ENCODE measurements around the gene OR1B1.
"Not testable (repeated sequence)": the region's sequence is repeated elsewhere in the genome, so short reads cannot be mapped to it uniquely, and the experiment has no call there.

Gene OR1B1

GRCh38 chr9:122657527-122657926 is at the start of gene OR1B1:
Gene OR1B1 (minus strand): TSS chr9:122657627.
- DNase-seq (ENCODE audit: low read depth in 2 of 2) = no peak

DNA sequence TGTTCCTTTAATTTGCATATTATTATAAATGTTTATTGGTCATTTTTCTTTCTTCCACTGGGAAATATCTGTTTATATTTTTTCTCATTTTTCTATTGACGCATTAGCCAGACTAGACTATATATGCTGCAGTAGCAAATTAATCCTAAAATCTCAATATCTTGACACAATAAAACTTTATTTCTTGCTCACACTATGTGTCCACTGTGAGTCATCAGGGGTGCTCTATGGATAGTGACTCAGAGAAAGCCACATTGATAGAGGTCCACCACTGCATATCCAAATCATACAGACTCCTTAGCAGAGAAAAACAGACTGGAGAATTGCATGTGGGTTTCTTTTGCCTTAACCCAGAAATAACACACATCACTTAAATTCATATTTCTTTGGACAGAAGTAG is 38.3 kb upstream of the OR1B1 start:
- no peak for DNase-seq (ENCODE audit: low read depth in 2 of 2)

GRCh38 chr9:122684851-122685250 is 27.4 kb upstream of the OR1B1 start:
- no peak for DNase-seq (ENCODE audit: low read depth in 2 of 2)

DNA sequence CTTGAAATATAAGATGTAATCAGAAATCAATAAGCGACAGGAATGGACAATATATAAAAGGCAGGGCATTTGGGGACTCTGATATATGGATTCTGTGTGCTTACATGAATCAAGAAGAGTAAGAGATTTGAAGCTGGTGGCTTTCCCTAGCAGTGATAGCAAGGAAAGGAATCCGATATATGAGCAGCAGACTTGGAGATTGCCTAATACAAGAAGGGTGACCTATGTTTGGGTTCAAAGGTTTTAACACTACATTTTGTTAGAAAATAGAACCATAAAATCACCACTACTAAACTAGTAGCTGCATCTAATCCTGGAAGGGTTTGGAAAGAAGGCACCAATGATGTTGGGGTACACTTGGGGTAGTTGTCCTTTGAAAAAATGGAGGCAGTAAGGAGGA is 15.1 kb upstream of the OR1B1 start:
- no peak for DNase-seq (ENCODE audit: low read depth in 2 of 2)

DNA sequence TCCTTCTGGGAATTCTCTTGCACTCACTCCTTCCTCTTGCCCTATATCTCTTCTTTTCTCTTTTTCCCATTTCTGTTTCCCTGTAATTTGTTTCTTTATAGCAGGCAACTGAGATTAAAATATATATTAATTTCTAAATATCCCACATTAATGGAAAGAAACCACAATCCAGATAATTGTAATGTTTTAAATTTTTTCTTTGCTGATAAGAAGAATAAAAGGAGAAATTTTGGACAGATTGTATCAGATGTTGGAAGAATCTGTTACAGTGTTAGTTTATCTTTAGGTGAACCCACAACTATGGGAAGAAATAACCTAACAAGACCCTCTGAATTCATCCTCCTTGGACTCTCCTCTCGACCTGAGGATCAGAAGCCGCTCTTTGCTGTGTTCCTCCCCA is 4.0 kb upstream of the OR1B1 start, which contains the start of gene OR1L1:
Gene OR1L1 (plus strand): TSS at position 301 of the 400 bp plus-strand sequence. CDS start 0 bp downstream, at position 301.
- DNase-seq (ENCODE audit: low read depth in 2 of 2) = no peak

GRCh38 chr9:122656378-122656777 is 1.0 kb downstream of the OR1B1 start:
- no peak for DNase-seq (ENCODE audit: low read depth in 2 of 2)

DNA sequence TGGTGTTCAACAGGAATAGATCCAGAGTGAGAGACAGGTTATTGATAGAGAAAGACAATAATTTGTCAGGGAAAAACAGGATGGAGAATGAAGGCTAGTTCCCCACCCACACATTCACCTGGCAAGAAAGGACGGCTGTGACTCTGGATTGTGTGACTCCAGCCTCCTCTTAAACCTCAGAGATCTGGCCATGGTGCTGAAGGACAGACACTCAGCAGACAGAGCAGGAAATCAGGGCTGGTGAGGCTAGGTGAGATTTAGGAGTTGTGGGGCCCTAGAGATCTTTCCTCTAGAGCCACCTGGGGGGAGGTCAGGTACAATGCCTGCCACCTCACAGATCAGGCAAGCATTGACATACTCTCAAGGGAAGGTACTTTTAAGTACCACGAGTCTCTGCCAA is 15.2 kb downstream of the OR1B1 start:
- DNase-seq (ENCODE audit: low read depth in 2 of 2) = no peak

DNA sequence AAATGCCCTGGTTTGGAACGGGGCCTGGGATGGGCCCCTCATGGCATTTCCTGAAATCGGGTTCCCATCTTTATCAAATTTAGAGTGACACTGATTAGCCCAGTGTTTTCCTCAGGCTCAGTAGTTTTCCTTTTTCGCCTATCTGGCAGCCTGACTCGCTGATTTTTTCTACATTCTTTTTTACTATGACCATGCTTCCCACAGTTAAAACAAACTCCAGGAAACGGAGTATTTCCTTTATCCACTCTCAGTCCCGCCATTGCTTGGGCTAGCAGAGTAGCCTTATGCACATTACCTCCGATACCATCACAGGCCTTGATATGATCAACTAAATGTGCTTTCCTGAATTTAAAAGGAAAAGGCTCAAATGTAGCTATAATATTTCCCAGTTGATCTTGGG is 37.4 kb downstream of the OR1B1 start:
- DNase-seq (ENCODE audit: low read depth in 2 of 2) = no peak

DNA sequence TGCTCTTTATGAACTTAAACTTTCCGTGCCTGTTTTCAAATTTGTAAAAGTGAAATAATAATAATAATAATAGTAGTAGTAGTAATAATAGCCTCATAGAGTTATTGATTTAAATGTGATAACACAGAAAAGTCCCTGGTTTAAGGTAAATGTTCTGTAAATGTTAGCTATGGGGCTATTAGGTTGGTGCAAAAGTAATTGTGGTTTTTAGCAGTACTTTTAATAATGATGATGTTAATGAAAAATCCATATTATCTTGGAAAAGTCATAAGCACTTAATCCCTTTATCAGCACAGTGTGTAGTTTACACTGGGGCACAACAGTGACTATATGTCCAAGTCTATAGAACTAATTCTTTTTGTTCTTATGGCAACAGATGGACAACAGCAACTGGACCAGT is 43.1 kb downstream of the OR1B1 start, which contains the start of gene OR1Q1:
Gene OR1Q1 (plus strand): TSS at position 377 of the 400 bp plus-strand sequence. CDS start 0 bp downstream, at position 377.
- DNase-seq (ENCODE audit: low read depth in 2 of 2) = no peak

DNA sequence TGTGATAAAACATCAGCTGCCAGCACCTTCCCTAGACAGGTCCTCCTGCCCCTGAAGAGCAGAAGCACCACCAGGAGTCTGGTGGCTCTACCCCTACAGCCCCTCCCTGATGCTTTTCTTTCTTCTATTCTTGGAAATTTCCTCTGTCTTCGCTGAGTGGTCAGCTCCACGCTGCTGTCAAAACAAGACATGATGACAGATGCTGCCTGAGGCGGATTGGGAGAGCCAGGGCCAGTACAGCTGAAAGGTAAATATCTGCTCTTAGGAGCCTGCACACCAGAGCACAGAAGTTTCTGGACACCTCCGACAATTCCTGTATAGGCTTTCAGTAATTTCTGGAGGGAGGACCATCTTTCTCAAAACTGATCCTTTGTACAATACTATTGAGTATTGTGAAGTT is 47.6 kb downstream of the OR1B1 start:
- DNase-seq (ENCODE audit: low read depth in 2 of 2) = no peak

DNA sequence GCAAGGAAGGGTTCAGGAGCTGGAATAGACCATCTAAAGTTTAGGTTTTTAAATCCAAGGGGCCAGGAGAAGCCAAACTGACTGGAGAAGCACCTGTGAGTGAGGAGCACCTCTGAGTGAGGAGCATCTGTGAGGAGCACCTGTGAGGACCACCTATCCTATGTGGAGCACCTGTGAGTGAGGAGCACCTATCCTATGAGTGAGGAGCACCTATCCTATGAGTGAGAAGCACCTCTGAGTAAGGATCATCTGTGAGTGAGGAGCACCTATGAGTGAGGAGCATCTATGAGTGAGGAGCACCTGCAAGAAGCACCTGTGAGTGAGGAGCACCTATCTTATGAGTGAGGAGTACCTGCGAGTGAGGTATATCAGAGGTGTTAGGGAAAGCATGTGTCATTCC is 50.8 kb downstream of the OR1B1 start:
- DNase-seq (ENCODE audit: low read depth in 2 of 2) = no peak

GRCh38 chr9:122605691-122606090 is 51.7 kb downstream of the OR1B1 start:
- DNase-seq (ENCODE audit: low read depth in 2 of 2) = no peak

GRCh38 chr9:122583284-122583683 is 74.1 kb downstream of the OR1B1 start, which contains the start of gene OR1L8:
Gene OR1L8 (minus strand): TSS chr9:122583384. CDS start chr9:122568477, 14,907 bp downstream.
- not testable (repeated sequence) for DNase-seq (ENCODE audit: low read depth in 2 of 2)

DNA sequence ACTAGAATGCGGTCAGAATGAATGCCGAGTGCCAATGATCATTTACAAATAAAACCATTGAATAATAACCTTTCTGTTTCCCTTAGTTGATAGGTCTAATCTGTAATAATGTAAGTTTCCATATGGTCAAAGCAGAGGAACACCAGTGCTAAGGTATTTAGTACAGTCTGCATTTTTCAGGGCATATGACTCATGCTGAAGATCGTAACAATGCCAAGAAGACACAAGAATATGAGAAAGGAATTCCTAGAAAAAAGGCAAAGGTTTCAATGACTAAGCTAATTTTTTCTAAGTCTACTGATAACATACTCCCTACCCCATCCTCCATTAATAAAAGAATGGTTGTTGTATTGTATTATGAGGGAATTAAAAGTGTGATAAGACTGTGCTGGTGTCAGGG is 77.1 kb downstream of the OR1B1 start:
- DNase-seq (ENCODE audit: low read depth in 2 of 2) = no peak

- DNase-seq (ENCODE audit: low read depth in 2 of 2) = no peak
Observed at GRCh38 chr9:122579874-122580273, 77.6 kb downstream of the OR1B1 start.
